ENCODE results near the gene SYTL2. TPM values are rescaled to one million over a fixed set of nuclear protein-coding genes. Genes with fewer than 3 reads are reported as not detected.

SYTL2 gene
- total RNA-seq, 4 donors from 2014 or later = 140 to 1,280 (median 344) TPM

GRCh38 chr11:85732965-85733364, 78.0 kb downstream of the SYTL2 start:
- Histone ChIP-seq H3K27ac (no peak overlapping the region), H3K9me3 (no peaks in the 10 kb centered on the region), H3K36me3 (peaks cover 0 to 20% (median 0%) of the 10 kb centered on the region in 4 donors), H3K4me1 (peaks cover 0 to 4% (median 0%) of the 10 kb centered on the region in 4 donors), H3K27me3 (no peaks in the 10 kb centered on the region), H3K4me3 (no peak overlapping the region)
- TF ChIP-seq CTCF (IDR thresholded peaks at IDR 0.05) = no peak
- TF ChIP-seq POLR2A (IDR thresholded peaks at IDR 0.05) = no peak
- no peak for TF ChIP-seq POLR2AphosphoS5 (IDR thresholded peaks at IDR 0.05)
- no peak for TF ChIP-seq EP300 (IDR thresholded peaks at IDR 0.05; ENCODE audit: low read depth)
- in situ Hi-C loops (cut with MboI; ENCODE audit: low pct_ligation_motif_present in 1 of 4, low pct_unique_long_range_greater_than_20kb in 1 of 4, low sequenced_read_pairs in 3 of 4) (no loop called here), intact Hi-C loops (cut with DNase I; ENCODE audit: low total_unique reads) (no loop called here)
- DNase-seq = no peak

GRCh38 chr11:85726381-85726780, 84.6 kb downstream of the SYTL2 start:
- no peaks in the 10 kb centered on the region for H3K4me1 ChIP-seq
- in situ Hi-C loops (cut with MboI; ENCODE audit: low pct_ligation_motif_present in 1 of 4, low pct_unique_long_range_greater_than_20kb in 1 of 4, low sequenced_read_pairs in 3 of 4) (no loop called here), intact Hi-C loops (cut with DNase I; ENCODE audit: low total_unique reads) (no loop called here)
- WGBS, 2 donors (ENCODE audit: low coverage in 1 of 2) = 86 to 95% methylated on average over 3 of the region's 3 CpGs
- no peak overlapping the region for H3K27ac ChIP-seq
- DNase-seq = no peak
- no peak overlapping the region for H3K4me3 ChIP-seq
- no peaks in the 10 kb centered on the region for H3K27me3 ChIP-seq
- no peaks in the 10 kb centered on the region for H3K9me3 ChIP-seq
- H3K36me3 ChIP-seq = peaks cover 0 to 18% (median 6%) of the 10 kb centered on the region in 4 donors
- no peak for TF ChIP-seq CTCF (IDR thresholded peaks at IDR 0.05)
- no peak for TF ChIP-seq POLR2A (IDR thresholded peaks at IDR 0.05)
- TF ChIP-seq POLR2AphosphoS5 (IDR thresholded peaks at IDR 0.05) = no peak
- no peak for TF ChIP-seq EP300 (IDR thresholded peaks at IDR 0.05; ENCODE audit: low read depth)

- no peak for DNase-seq
- no peaks in the 10 kb centered on the region for H3K9me3 ChIP-seq
- H3K4me1 ChIP-seq = no peaks in the 10 kb centered on the region
- intact Hi-C loops (cut with DNase I; ENCODE audit: low total_unique reads) = no loop called here
- no peak overlapping the region for H3K4me3 ChIP-seq
- H3K27me3 ChIP-seq = no peaks in the 10 kb centered on the region
- WGBS, 2 donors (ENCODE audit: low coverage in 1 of 2) = 70 to 100% methylated on average over 2 to 3 of the region's 3 CpGs
- in situ Hi-C loops (cut with MboI; ENCODE audit: low pct_ligation_motif_present in 1 of 4, low pct_unique_long_range_greater_than_20kb in 1 of 4, low sequenced_read_pairs in 3 of 4) = no loop called here
- H3K36me3 ChIP-seq = peaks cover 0 to 18% (median 6%) of the 10 kb centered on the region in 4 donors
- H3K27ac ChIP-seq = no peak overlapping the region
- TF ChIP-seq CTCF (IDR thresholded peaks at IDR 0.05) (no peak), POLR2AphosphoS5 (IDR thresholded peaks at IDR 0.05) (peak in 1 of 3 donors; percentile 6)
Observed at GRCh38 chr11:85725510-85726258, 85.3 kb downstream of the SYTL2 start.

GRCh38 chr11:85724748-85725465, 86.0 kb downstream of the SYTL2 start:
- H3K27ac ChIP-seq = no peak overlapping the region
- H3K4me1 ChIP-seq = no peaks in the 10 kb centered on the region
- WGBS, 2 donors (ENCODE audit: low coverage in 1 of 2) = 75 to 81% methylated on average over 4 to 6 of the region's 6 CpGs
- intact Hi-C loops (cut with DNase I; ENCODE audit: low total_unique reads) = no loop called here
- H3K27me3 ChIP-seq = no peaks in the 10 kb centered on the region
- DNase-seq = no peak
- H3K36me3 ChIP-seq = peaks cover 0 to 18% (median 6%) of the 10 kb centered on the region in 4 donors
- TF ChIP-seq POLR2AphosphoS5 (IDR thresholded peaks at IDR 0.05) (no peak), CTCF (IDR thresholded peaks at IDR 0.05) (no peak), POLR2A (IDR thresholded peaks at IDR 0.05) (no peak), EP300 (IDR thresholded peaks at IDR 0.05; ENCODE audit: low read depth) (no peak)
- in situ Hi-C loops (cut with MboI; ENCODE audit: low pct_ligation_motif_present in 1 of 4, low pct_unique_long_range_greater_than_20kb in 1 of 4, low sequenced_read_pairs in 3 of 4) = no loop called here
- H3K4me3 ChIP-seq = no peak overlapping the region
- H3K9me3 ChIP-seq = no peaks in the 10 kb centered on the region
